ENCODE results near the gene BACH1. TPM values are rescaled to one million over a fixed set of nuclear protein-coding genes. Genes with fewer than 3 reads are reported as not detected.

Gene BACH1
- total RNA-seq, 1 donor = 112 TPM

DNA sequence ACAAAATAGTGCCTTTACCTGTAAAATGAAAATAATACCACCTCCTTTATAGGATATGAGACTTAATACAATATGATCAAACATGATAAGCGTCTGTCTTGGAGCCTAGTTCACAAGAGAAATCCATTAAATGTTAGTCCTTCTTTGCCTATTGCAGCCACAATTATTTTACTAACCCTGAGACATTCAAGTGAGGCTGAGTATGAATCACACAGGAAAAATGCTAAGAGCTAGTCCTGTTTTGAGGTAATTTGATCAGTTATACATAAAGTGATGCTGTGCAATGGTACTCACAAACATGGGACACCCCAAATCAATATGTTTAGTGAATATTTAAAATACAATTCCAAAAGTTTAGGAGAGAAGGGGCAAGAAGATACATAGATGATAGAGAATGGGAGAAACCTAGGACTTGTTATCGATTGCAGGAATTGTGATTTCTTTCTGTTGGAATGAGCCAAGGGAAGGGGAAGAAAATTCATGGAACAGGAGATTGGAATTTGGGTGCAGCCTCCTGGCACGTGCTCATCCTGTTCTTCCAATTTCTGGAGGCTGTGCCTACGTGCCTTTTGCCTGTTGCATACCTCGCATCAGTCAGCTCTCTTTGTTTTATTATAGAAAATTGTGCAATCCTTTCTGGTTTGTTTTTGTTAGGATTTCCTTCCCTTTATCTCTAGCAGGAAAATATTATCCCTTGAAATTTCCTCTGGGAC, 39.9 kb upstream of the BACH1 start:
- peak; percentile 82 for DNase-seq (ENCODE audit: low read depth)
- no peak overlapping the region for H3K4me3 ChIP-seq (ENCODE audit: low read depth, low read length)
- TF ChIP-seq, protein P1, sequence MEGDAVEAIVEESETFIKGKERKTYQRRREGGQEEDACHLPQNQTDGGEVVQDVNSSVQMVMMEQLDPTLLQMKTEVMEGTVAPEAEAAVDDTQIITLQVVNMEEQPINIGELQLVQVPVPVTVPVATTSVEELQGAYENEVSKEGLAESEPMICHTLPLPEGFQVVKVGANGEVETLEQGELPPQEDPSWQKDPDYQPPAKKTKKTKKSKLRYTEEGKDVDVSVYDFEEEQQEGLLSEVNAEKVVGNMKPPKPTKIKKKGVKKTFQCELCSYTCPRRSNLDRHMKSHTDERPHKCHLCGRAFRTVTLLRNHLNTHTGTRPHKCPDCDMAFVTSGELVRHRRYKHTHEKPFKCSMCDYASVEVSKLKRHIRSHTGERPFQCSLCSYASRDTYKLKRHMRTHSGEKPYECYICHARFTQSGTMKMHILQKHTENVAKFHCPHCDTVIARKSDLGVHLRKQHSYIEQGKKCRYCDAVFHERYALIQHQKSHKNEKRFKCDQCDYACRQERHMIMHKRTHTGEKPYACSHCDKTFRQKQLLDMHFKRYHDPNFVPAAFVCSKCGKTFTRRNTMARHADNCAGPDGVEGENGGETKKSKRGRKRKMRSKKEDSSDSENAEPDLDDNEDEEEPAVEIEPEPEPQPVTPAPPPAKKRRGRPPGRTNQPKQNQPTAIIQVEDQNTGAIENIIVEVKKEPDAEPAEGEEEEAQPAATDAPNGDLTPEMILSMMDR (IDR thresholded peaks at IDR 0.05; ENCODE audit: insufficient read depth, low read depth, low read length) = no peak

DNA sequence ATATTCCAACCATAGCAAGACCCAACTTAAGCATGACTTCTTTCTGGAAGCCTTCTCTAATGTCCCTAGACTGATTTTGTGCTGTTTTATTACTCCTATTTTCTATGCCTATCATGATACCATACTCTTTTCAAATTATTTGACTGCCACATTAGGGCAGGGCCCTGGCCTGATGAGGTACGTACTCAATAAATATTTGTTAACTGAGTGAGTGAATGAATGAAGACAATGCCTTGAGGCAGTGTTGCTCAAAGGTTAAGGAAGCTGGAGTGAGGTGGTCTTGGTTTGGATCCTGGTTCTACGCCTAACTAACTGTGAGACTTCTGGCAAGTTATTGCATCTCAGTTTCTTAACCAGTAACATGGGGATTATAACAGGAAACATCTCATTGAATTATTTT, 38.3 kb upstream of the BACH1 start:
- DNase-seq (ENCODE audit: low read depth) = no peak
- TF ChIP-seq, protein P1 (IDR thresholded peaks at IDR 0.05; ENCODE audit: insufficient read depth, low read depth, low read length) = no peak
- H3K4me3 ChIP-seq (ENCODE audit: low read depth, low read length) = no peak overlapping the region

DNA sequence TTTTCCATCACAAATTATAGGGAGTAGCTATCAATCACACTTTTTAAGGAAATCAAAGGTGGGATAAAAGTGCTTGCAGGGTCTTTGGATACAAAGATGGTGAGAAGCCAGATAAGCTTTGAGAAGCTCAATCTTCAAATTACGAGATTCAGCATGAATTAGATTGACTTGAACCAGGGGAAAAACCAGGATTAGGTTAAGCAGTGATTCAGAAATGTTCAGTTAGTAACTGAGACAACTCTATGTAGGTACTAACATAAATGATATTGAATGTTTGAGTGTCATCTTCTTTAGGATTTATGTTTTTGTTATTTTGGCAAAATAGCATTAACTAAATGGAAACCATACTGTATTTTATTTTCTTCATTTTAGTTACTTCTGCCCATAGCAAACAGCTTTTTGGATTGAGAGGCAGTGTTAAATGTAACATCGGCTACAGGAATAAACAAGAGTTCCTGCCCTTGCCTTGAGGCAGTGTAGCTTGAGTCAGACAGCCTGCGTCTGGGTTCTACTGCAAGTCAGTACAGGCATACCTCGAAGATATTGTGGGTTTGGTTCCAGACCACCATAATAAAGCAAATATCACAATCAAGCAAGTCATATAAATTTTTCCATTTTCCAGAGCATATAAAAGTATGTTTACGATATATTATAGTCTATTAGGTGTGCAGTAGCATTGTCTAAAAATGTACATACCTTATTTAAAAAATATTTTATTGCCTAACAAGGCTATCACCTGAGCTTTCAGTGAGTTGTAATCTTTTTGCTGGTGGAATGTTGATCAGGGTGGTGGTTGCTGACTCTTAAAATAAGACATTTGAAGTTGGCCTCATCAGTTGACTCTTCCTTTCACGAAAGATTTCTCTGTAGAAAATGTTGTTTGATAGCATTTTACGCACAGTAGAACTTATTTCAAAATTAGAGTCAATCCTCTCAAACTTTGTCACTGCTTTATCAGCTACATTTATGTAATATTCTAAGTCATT, 36.9 kb upstream of the BACH1 start:
- DNase-seq (ENCODE audit: low read depth) = peak; percentile 48
- TF ChIP-seq, protein P1 (IDR thresholded peaks at IDR 0.05; ENCODE audit: insufficient read depth, low read depth, low read length) = no peak
- no peak overlapping the region for H3K4me3 ChIP-seq (ENCODE audit: low read depth, low read length)

DNA sequence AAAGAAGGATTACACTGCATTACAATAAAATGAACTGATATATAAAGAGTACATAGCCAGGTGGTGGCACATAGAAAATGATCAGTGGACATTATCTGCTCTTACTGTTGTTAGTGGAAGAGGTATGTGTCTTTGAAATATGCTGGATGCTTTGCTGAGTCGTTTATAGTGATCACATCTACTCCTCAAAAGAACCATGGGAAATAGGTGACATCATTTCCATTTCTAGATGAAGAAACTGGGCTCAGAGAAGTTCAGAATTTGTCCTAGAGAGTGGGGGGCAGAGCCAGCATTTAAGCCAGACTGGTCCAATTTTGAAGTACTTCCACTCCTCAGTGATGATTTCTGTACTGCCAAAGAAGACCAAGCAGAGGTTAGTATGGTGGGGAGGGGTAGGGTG, 34.0 kb upstream of the BACH1 start:
- no peak overlapping the region for H3K4me3 ChIP-seq (ENCODE audit: low read depth, low read length)
- TF ChIP-seq, protein P1 (IDR thresholded peaks at IDR 0.05; ENCODE audit: insufficient read depth, low read depth, low read length) = no peak
- DNase-seq (ENCODE audit: low read depth) = no peak

DNA sequence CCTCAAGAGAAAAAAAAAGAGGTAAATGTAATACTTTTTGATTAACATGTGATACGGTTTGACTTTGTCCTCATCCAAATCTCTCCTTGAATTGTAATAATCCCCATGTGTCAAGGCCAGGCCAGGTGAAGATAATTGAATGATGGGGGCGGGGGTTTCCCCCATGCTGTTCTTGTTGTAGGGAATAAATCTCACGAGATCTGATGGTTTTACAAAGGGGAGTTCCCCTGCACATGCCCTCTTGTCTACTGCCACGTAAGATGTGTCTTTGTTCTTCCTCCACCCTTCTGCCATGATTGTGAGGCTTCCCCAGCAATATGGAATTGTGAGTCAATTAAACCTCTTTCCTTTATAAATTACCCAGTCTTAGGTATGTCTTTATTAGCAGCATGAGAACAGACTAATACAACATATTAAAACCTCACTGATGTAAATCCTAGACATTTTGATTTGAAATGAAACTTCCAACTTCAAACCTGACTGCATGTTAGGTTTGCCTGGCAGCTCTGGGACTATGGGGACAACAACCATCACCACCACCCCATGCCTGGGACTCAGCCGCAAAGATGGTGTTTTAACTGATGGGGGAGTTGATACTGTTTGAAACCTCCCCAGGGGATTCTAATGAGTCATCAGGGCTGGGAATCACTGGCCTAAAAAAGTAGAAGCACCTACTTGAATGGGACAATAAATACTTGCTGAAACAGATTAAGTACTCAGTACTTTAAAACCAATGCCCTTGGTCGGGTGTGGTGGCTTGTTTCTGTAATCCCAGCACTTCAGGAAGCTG, 32.8 kb upstream of the BACH1 start:
- TF ChIP-seq, protein P1 (IDR thresholded peaks at IDR 0.05; ENCODE audit: insufficient read depth, low read depth, low read length) = no peak
- no peak overlapping the region for H3K4me3 ChIP-seq (ENCODE audit: low read depth, low read length)
- no peak for DNase-seq (ENCODE audit: low read depth)

DNA sequence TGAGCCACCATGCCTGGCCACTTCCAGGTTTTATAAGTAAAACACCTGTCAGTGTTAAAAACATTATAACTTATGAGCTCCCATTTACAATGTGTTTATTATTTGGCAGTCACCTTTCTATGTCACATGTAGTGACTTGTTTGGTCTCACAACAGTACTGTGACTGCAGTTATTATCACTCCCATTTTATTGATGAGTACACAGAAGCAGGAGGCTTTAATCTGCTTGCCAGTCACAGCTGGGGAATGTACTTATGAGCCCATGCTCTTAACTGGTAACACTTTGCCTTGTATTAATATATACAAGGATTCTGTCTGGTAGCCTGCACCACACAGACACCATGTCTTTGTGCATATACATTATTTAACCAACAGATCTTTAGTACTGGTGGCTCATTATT, 31.1 kb upstream of the BACH1 start:
- H3K4me3 ChIP-seq (ENCODE audit: low read depth, low read length) = no peak overlapping the region
- TF ChIP-seq, protein P1 (IDR thresholded peaks at IDR 0.05; ENCODE audit: insufficient read depth, low read depth, low read length) = no peak
- DNase-seq (ENCODE audit: low read depth) = no peak

Measured in fibroblast of villous mesenchyme (primary cell).